Fibroblast of skin of left quadriceps (primary cell): ENCODE results near the gene SYMPK.
"Not testable (repeated sequence)": the region's sequence is repeated elsewhere in the genome, so short reads cannot be mapped to it uniquely, and the experiment has no call there.

Experiments used
- DNase-seq, 2 experiments: peaks; one replicate each; pipeline ENCODE4 v3.0.0-alpha.2; 2013; ENCODE audit warnings: low read depth in 2 of 2

SYMPK gene

GRCh38 chr19:45804140-45804958 lies 58.6 kb downstream of the SYMPK start:
- no peak for DNase-seq

DNA sequence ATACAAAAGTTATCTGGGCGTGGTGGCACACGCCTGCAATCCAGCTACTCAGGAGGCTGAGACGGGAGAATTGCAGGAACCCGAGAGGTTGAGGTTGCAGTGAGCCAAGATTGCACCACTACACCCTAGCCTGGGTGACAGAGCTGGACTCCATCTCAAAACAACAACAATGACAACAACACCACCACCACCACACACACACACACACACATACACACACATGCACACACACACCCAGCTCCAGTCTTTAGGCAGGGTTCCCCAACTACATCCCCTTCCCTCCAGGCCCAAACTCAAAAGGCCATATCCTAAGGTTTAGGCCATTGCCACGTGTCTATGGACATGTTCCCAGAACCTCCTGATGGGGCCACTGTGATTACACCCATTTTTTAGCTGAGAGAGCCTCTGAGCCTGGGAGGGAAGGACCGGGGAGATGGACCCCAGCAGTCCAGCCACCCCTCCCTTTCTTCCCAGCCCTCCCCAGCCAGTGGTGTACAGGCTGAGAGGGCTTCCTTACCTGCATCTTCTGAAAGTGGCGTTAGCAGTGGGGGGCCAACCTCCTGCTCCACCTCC lies 61.3 kb downstream of the SYMPK start:
- DNase-seq: no peak

DNA sequence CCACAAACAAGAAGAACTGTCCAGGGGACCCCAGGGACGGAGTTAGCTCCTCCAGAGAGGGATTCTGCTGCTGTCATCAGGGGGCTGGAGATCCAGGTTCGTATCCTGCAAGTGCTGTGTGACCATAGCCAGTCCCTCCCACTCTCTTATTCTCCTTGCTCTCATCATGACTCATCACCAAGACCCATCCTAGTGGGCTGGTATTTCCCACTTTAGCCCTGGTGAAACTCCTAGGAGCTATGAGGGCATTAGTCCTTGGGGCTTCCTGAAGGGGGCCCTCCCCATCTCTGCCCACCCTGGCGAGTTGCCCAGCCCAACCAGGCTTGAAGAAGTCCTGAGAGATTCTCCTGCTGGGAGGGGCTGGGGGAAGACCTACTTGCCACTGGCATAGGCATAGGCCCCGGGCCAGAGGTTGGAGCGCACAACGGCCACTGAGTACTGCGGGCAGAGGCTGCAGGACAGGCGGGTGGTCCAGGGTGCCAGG lies 62.8 kb downstream of the SYMPK start:
- no peak for DNase-seq

DNA sequence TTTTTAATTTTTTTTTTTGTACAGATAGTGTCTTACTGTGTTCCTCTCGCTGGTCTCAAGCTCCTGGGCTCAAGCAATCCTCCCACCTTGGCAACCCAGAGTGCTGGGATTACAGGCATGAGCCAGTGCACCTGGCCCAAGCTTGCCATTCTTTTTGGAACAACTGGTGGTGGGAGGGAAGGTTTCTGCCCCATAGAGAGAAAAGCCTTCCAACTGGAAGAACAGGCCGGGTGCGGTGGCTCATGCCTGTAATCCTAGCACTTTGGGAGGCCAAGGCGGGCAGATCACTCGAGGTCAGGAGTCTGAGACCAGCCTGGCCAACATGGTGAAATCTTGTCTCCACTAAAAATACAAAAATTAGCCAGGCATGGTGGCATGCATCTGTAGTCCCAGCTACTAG lies 63.4 kb downstream of the SYMPK start:
- not testable (repeated sequence) for DNase-seq

GRCh38 chr19:45798995-45799517 lies 63.9 kb downstream of the SYMPK start:
- peak; percentile 75 to 77 for DNase-seq

DNA sequence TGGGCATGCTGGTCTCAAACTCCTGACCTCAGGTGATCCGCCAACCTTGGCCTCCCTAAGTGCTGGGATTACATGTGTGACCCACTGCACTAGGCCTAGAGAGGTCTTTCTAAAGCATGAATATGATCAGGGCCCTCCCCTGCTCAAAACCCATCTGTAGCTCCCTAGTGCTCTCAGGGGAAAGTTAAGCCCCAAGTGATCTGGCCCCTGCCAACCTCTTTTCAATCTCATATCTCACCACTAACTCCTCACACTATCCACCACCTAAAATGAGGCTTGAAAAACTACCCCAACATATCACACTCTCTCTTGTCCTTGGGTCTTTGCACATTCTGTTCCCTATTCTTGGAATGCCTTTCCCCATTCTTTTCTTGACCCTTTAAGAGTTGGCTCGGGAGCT lies 68.3 kb downstream of the SYMPK start:
- no peak for DNase-seq

- DNase-seq: no peak
These were observed 69.1 kb downstream of the SYMPK start for GRCh38 chr19:45793876-45794275.

DNA sequence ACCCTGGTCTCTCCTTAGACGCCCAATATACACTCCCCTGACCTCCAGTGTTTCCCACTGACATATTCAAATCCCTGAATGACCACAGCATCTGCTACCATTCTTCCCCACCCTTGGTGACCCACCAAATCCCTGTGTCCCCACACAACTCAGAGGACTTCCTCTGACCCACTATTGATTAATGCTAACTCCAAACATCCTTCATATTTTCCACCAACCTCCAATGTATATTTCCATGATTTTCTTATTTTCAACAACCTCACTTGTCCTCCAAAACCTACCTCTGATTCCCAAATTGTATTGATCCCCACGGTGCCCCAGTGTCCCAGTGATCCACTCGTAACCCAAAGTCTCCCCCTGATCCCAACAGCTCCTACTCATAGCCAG lies 69.8 kb downstream of the SYMPK start:
- DNase-seq: no peak

- peak; percentile 97 for DNase-seq
These were observed 70.3 kb downstream of the SYMPK start, which contains the start of gene DMWD for GRCh38 chr19:45792470-45793177. TSS of gene DMWD (minus strand) at chr19:45792845. CDS start at chr19:45792756, 89 bp downstream.

DNA sequence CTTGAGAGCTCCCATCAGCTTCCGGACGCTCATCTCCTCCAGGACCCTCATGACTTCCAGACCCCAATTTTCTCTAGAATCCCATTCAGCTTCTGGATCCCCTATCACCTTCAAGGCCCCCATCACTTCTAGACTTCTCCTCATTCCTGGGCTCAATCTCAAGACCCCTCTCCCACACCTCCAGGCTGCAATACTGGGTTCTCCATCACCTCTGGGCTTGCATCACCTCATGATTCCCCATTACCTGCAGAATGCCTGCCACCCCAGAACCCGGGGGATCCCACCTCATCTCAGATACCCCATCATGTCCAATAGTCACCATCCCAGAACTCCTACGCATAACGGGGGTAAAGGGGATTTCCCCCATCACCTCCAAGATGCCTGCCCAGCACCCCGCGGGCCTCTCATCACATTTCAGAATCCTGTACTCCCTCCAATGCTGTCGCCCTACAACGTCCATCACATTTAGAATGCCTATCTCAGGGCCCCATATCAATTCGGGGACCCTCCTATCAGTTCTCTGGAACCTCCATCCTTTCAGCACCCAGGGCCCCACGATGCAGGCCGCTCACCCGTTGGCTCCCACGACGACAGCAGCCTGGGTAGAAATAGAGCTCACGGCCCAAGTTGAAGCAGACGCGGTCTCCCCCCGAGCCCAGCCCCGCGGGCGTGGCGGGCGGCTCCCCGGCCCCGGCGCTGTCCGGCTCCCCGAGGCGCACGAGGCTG lies 71.0 kb downstream of the SYMPK start:
- DNase-seq: no peak

- DNase-seq: no peak
These were observed 72.0 kb downstream of the SYMPK start for GRCh38 chr19:45790942-45791341.

DNA sequence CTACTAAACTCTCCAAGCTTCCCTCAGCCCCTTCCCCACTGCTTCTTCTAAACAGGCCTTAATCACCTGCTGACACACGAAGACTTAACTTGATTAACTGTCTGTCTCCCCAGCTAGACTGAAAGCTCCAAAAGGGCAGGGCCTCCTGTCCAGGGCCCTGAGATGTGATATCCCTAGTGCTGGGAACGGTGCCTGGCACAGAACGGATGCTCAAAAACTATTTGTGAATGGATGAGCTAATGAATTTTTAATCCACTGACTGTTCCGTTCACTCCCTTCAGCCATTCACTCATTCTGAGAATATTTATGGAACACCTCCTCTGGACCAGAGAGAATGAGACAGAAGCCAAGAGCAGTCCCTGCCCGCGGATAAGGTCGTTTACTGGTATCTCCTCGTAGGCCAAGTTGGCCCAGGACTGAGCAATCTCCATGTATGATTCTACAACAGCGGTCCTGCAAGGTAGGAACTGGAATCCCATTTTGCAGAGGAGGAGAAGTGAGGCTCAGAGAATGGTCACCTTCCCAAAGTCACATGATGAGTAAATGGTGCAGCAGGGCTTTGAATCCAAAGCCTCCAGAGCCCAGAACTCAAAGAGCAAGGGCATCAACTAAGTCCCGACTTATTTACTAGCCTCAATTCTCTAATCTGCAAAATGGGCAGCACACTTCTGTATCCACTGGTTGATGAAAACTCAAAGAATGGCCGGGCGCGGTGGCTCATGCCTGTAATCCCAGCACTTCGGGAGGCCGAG lies 73.7 kb downstream of the SYMPK start:
- no peak for DNase-seq

DNA sequence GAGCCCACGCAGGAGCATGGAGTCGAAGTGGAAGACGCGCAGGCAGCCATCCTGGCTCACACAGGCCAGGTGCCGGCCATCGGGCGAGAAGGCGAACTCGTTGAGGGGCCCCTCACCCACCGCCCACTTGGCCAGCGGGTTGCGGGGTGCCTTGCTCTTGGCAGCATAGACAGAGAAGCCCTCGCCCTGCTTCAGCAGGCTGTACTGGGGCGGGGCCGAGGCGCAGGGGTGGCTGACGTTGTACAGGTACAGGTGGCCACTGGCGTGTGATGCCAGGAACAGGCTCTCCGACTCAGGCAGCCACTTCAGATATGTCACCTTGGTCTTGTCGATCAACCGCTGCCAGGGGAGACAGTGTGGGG lies 76.4 kb downstream of the SYMPK start:
- DNase-seq: no peak

DNA sequence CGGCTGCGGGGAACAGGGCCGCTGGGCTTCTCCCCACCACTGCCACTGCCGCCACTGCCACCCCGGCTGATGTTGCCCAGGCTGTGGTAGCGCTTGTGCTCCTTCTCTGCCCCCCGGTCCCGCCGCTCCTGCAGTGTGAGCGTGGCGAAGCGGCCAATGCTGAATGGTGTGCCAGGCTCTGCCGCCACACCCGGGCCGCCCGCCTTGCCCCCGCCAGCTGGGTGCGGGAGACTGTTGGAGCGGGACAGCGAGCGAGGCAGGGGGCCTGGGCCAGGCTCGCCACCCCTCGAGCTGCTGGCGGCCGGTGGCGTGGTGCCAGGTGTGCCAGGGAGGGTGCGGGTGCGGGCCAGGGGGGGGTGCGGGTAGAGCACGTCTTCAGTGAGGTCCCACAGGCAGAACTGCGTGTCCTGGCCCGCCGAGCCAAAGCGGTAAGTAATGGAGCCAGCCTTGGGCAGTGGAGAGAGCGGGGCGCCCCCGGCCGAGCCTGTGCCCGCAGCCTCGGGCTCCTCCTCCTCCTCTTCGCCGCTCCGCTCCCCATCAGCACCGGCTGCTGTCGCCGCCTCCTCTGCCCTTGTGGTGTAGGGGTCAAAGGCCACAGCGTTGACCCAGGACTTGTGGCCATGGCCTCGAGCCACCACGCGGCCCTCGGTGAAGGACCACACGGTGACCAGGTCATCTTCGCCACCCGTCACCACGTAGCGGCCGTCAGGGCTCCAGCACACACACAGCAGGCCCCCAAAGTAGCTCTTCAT lies 77.0 kb downstream of the SYMPK start:
- no peak for DNase-seq

DNA sequence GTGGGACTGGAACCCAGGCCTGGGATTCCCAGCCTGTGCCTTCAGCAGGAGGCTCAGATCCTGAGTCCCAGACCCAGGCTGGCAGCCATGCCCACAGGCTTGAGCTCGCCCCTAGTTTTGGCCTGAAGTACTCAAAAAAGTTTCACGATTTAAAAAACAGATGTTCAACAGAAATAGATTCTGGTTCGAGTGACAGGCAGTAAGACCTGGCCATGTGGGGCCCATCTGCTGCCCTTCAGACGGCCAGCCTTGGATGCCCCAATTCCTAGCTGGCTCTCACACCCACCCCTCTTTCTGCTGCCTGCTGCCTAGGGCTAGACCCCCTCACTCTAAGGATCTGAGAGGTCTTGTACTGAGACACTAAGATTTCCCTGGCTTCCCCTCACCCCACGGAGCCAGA lies 77.8 kb downstream of the SYMPK start:
- DNase-seq: no peak

DNA sequence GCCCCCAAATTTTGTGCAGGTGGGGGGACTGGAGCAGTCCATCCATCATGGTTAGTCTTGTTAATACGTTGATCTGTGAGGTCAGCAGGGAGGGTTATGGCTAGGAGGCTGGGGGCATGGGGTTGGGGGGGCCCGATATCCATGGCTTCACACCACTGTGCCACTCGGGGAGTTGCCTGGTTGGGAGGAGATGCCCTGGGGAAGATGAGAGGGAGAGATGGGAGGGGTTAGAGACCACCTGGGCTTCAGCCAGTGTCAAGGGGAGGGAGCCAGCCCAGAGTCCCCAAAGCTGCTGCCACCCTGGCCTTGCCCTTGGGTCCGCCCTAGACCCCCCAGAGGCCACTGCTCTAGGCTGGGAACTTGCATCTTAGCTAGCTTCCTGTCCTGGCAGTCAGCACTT lies 78.9 kb downstream of the SYMPK start:
- no peak for DNase-seq

GRCh38 chr19:45782820-45783785 lies 79.8 kb downstream of the SYMPK start:
- DNase-seq: no peak

GRCh38 chr19:45782162-45782691 lies 80.7 kb downstream of the SYMPK start, which contains the start of gene DMPK:
TSS of gene DMPK (minus strand) at chr19:45782490. CDS start at chr19:45782352, 138 bp downstream.
- no peak for DNase-seq
